ENCODE measurements around the gene PXYLP1.

PXYLP1 gene

DNA sequence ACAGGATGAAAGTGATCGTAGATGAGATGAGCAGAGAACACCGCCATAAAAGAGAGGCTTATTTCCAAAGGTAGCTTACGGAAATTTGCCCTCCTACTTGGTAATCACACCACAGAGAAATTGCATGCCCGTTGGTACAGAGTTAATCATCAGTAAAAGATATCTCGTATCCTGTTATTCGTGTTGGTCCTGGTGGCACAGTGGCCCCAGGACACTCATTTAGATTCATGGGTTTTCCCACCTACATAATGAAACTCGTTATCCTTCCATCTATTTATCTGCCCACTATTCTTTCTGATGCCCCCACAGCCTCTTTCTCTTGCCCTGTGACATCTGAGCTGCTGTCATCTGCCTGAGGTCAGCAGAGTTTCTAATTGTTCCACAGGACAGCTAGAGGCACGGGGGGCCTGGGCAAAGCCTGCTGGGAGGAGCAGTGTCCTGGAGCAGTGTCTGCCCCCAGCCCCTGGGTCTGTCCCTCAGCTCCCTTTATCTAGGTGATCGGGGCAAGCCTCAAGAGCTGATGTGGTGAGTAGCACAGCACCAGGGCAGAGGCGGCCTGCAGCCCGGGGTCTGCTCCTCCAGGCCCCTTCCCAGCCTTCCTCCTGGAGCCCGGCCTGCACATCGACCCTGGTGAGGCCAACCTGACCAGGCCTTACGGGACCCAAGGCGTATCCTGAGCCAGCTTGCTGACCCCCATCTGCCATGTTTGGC lies 42.2 kb downstream of the PXYLP1 start:
- no peaks in the 10 kb centered on the region for H3K9me3 ChIP-seq (ENCODE audit: control insufficient read depth, low read length)
- no peaks in the 10 kb centered on the region for H3K36me3 ChIP-seq (ENCODE audit: control insufficient read depth, insufficient read depth, low read length)
- H3K4me1 ChIP-seq (ENCODE audit: control insufficient read depth, insufficient read depth, low read length, poor library complexity, severe bottlenecking) = peaks cover 14% of the 10 kb centered on the region
- no peak overlapping the region for H3K4me3 ChIP-seq (ENCODE audit: extremely low read depth, insufficient read depth, low read length, poor library complexity, severe bottlenecking)
- WGBS, 2 experiments (ENCODE audit: insufficient coverage in 2 of 2) = 90 to 92% methylated on average over 14 to 15 of the region's 15 CpGs
- H3K27ac ChIP-seq (ENCODE audit: low read depth, low read length, severe bottlenecking) = no peak overlapping the region

DNA sequence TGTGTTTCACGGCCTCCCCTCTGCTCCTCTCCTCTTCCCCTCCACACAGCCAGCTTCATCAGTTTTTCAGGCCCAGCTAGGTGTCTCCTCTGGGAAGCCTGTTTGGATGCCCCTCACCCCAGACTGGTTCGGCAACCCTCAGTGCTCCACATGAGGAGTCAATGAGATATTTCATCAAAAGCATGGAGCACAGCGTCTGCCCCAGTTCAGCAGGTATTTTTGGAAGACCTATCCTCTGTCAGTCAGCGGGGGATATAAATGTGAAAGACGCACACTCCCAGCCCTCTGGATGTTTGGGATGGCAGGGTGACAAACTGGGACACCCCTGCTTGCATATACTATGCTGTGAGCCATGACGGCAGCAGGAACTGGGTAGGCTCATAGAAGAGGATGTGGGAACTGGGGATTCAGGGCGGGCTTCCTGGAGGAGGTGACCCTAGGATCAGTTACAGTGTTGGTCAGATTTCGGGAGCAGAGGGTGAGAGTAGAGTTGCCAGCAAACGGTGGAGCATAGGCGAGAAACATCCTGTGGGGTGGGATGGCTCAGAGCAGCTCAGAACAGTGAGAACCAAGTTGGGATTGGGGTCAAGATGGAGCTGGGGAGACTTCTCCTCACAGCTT lies 42.9 kb downstream of the PXYLP1 start:
- H3K36me3 ChIP-seq (ENCODE audit: control insufficient read depth, insufficient read depth, low read length) = no peaks in the 10 kb centered on the region
- no peak overlapping the region for H3K4me3 ChIP-seq (ENCODE audit: extremely low read depth, insufficient read depth, low read length, poor library complexity, severe bottlenecking)
- H3K4me1 ChIP-seq (ENCODE audit: control insufficient read depth, insufficient read depth, low read length, poor library complexity, severe bottlenecking) = peaks cover 14% of the 10 kb centered on the region
- H3K9me3 ChIP-seq (ENCODE audit: control insufficient read depth, low read length) = no peaks in the 10 kb centered on the region
- WGBS, 2 experiments (ENCODE audit: insufficient coverage in 2 of 2) = 93 to 95% methylated on average over 9 of the region's 10 CpGs
- no peak overlapping the region for H3K27ac ChIP-seq (ENCODE audit: low read depth, low read length, severe bottlenecking)

DNA sequence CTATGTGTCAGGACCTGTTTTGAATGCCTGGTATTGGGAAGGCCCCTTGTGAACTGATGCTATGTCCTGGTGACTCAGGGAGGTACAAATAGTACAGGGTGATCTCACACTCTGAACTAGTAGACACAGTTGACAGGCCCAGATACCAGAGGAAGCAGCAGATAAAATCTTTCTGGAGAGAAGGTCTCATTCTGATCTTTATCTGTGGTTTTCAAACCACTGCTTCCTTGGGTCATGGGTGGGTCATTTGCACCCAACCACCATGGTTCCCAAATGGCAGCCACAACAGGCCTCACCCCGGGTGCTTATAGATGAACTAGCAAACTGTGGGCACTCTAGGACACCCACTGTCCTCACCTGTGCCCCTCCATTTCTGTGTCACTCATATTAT lies 43.4 kb downstream of the PXYLP1 start:
- Histone ChIP-seq H3K36me3 (ENCODE audit: control insufficient read depth, insufficient read depth, low read length) (no peaks in the 10 kb centered on the region), H3K9me3 (ENCODE audit: control insufficient read depth, low read length) (no peaks in the 10 kb centered on the region), H3K27ac (ENCODE audit: low read depth, low read length, severe bottlenecking) (no peak overlapping the region), H3K4me1 (ENCODE audit: control insufficient read depth, insufficient read depth, low read length, poor library complexity, severe bottlenecking) (peaks cover 14% of the 10 kb centered on the region), H3K4me3 (ENCODE audit: extremely low read depth, insufficient read depth, low read length, poor library complexity, severe bottlenecking) (no peak overlapping the region)
- WGBS, 2 experiments (ENCODE audit: insufficient coverage in 2 of 2) = 88% methylated on average over 1 of the region's 1 CpG

DNA sequence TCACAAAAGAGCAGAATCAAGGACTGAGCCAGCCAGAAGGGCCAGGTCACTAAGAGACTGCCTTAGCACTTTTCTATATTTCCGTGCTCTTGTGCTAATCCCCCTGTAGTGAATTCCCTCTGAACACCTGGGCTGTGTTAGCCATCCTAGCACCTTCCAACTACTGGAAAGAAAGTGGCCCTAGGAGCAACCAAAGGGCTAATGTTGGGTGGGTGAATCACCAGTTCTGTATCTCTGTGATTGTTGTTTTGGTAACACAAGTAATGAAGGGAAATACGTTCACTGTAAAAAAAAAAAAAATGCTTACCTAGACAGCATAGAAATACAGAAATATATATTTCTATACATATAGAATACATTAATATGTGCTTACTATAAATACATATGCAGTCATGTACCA lies 43.9 kb downstream of the PXYLP1 start:
- WGBS, 2 experiments (ENCODE audit: insufficient coverage in 2 of 2) = 100% methylated on average over 1 of the region's 2 CpGs; no CpG with 5 or more reads in 1 of the 2 experiments
- Histone ChIP-seq H3K4me1 (ENCODE audit: control insufficient read depth, insufficient read depth, low read length, poor library complexity, severe bottlenecking) (peaks cover 14% of the 10 kb centered on the region), H3K4me3 (ENCODE audit: extremely low read depth, insufficient read depth, low read length, poor library complexity, severe bottlenecking) (no peak overlapping the region), H3K9me3 (ENCODE audit: control insufficient read depth, low read length) (no peaks in the 10 kb centered on the region), H3K27ac (ENCODE audit: low read depth, low read length, severe bottlenecking) (no peak overlapping the region), H3K36me3 (ENCODE audit: control insufficient read depth, insufficient read depth, low read length) (no peaks in the 10 kb centered on the region)

DNA sequence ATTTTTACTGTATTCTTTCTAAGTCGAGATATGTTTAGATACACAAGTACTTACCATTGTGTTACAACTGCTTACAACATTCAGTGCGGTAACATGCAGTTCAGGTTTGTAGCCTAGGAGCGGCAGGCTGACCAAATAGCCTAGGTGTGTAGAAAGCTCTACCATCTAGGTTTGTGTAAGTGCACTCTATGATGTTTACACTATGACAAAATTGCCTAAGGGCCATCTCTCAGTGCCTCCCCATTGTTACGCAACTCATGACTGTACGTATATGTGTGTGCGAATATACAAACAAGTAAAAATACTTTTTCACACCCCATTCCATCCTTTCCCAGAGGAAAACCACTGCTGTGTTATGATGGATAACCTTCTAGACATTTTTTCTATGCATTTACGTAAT lies 44.3 kb downstream of the PXYLP1 start:
- Histone ChIP-seq H3K27ac (ENCODE audit: low read depth, low read length, severe bottlenecking) (no peak overlapping the region), H3K9me3 (ENCODE audit: control insufficient read depth, low read length) (no peaks in the 10 kb centered on the region), H3K4me1 (ENCODE audit: control insufficient read depth, insufficient read depth, low read length, poor library complexity, severe bottlenecking) (peaks cover 14% of the 10 kb centered on the region), H3K4me3 (ENCODE audit: extremely low read depth, insufficient read depth, low read length, poor library complexity, severe bottlenecking) (no peak overlapping the region), H3K36me3 (ENCODE audit: control insufficient read depth, insufficient read depth, low read length) (no peaks in the 10 kb centered on the region)
- WGBS, 2 experiments (ENCODE audit: insufficient coverage in 2 of 2) = 100% methylated on average over 2 of the region's 7 CpGs; no CpG with 5 or more reads in 1 of the 2 experiments

DNA sequence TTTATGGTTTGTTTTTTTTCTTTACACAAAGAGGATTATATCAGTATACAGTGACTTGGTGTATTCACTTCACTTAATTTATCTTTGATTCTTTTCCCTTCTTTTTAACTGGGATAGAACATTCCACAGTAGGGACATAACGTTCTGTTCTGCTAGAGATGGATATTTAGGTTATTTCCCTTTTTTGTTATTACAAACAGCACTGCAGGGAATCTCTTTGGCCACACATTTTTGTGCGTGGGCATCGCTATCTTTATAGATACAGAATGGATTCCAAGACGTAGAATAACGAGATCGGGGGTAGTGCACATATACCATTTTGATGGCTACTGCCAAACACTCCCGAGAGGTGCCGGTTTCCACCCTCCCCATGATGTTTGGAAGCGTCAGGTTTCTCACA lies 44.8 kb downstream of the PXYLP1 start:
- no peaks in the 10 kb centered on the region for H3K36me3 ChIP-seq (ENCODE audit: control insufficient read depth, insufficient read depth, low read length)
- H3K4me1 ChIP-seq (ENCODE audit: control insufficient read depth, insufficient read depth, low read length, poor library complexity, severe bottlenecking) = peaks cover 14% of the 10 kb centered on the region
- no peaks in the 10 kb centered on the region for H3K9me3 ChIP-seq (ENCODE audit: control insufficient read depth, low read length)
- 81 to 87% methylated on average over 5 of the region's 9 CpGs for WGBS, 2 experiments (ENCODE audit: insufficient coverage in 2 of 2)
- no peak overlapping the region for H3K27ac ChIP-seq (ENCODE audit: low read depth, low read length, severe bottlenecking)
- H3K4me3 ChIP-seq (ENCODE audit: extremely low read depth, insufficient read depth, low read length, poor library complexity, severe bottlenecking) = no peak overlapping the region

DNA sequence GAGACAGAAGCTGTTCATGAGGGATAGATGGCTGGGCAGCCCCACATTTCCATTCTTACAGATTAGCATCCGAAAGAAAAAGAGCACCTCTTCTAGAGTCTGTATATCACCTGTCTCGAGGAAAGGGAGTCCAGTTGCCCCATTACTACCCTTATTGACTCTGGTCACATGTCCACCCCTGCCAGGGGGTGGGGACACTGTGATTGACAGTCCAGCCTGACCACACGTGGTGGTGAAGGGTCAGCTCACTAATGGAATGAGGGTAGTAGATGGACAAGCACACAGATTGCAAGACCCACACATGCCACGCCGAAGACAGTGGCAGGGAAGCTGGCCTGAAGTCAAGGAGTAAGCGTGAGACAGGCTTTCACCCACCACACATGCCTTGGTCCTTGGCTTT lies 45.8 kb downstream of the PXYLP1 start:
- Histone ChIP-seq H3K36me3 (ENCODE audit: control insufficient read depth, insufficient read depth, low read length) (no peaks in the 10 kb centered on the region), H3K27ac (ENCODE audit: low read depth, low read length, severe bottlenecking) (no peak overlapping the region)
- WGBS, 2 experiments (ENCODE audit: insufficient coverage in 2 of 2) = 81 to 93% methylated on average over 3 of the region's 6 CpGs

DNA sequence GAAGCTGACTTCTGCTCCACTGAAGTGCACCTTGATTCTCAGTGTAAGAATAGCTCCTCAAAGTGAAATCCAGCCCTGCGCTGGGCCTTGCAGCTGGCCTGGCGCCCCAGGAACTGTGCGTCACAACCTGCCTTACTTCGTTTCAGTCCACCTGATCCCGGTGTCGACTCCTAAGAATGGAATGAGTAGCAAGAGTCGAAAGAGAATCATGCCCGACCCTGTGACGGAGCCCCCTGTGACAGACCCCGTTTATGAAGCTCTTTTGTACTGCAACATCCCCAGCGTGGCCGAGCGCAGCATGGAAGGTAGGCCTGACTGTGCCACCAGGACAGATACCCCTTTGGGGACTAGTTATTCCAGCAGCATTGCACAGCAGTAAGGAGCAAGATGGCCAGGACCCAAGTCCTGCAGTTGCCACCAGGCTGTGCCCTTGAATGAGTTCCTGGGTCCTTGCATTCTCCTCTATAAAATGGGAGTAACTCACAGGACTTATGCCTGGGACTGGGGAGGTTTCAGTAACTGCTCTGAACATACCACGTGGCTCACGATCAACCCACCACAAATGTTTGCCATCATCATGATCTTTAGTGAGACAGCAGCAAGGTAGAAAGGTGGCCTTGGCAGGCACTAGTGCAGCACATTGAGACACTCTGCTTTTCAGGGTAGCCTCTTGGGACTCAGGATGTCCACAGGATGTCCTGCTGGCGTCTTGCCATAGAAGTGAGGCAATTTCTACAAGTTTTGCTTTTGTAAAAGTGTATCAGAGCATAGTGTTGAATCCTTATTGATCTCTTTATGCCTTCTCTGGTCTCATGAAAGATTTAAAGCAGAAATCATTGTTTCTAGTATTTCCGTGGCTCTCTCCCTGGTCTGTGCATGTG lies 46.8 kb downstream of the PXYLP1 start:
- no peaks in the 10 kb centered on the region for H3K9me3 ChIP-seq (ENCODE audit: control insufficient read depth, low read length)
- 92 to 97% methylated on average over 17 of the region's 17 CpGs for WGBS, 2 experiments (ENCODE audit: insufficient coverage in 2 of 2)
- H3K4me1 ChIP-seq (ENCODE audit: control insufficient read depth, insufficient read depth, low read length, poor library complexity, severe bottlenecking) = peaks cover 14% of the 10 kb centered on the region
- H3K4me3 ChIP-seq (ENCODE audit: extremely low read depth, insufficient read depth, low read length, poor library complexity, severe bottlenecking) = no peak overlapping the region
- H3K27ac ChIP-seq (ENCODE audit: low read depth, low read length, severe bottlenecking) = no peak overlapping the region
- no peaks in the 10 kb centered on the region for H3K36me3 ChIP-seq (ENCODE audit: control insufficient read depth, insufficient read depth, low read length)

More for the DNA sequence above, 45.8 kb downstream of the PXYLP1 start:
- Histone ChIP-seq H3K4me3 (ENCODE audit: extremely low read depth, insufficient read depth, low read length, poor library complexity, severe bottlenecking) (no peak overlapping the region), H3K9me3 (ENCODE audit: control insufficient read depth, low read length) (no peaks in the 10 kb centered on the region), H3K4me1 (ENCODE audit: control insufficient read depth, insufficient read depth, low read length, poor library complexity, severe bottlenecking) (peaks cover 14% of the 10 kb centered on the region)

DNA sequence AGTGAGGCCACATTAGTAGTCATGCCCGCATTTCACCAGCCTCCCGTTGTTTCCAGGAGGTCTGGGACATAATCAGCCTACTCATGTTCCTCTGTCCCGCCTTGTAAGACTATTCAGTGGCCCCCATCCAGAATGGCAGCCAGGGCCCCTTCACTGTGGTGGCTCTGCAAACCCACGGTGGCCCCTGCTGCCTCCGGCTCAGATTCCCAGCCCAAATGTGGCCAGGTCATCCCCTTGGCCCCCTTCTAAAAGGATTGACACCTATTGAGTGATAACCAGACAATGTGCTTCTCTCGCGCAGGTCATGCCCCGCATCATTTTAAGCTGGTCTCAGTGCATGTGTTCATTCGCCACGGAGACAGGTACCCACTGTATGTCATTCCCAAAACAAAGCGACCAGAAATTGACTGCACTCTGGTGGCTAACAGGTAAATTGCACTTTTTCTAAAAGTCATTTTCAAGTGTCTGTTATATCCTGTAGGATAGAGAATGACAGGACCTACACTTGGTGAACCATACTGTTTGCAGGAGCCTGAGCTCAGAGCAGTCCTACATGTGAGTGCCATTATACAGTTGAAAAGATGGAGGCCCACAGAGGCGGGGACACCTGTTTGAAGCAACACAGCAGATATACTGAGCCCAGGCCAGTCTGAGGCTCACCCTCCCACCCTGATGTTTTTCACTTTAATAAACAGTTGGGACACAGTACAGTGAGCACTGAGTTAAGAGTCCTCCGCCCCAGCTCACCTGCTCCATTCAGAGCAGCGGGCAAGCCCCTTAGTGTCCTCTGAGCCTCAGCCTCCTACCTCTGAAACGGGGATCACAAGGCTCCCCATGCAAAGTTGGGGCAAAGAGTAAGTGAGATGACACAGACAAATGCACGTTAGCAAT lies 47.7 kb downstream of the PXYLP1 start:
- 65 to 74% methylated on average over 12 to 15 of the region's 16 CpGs for whole genome bisulfite sequencing, 2 experiments (ENCODE audit: insufficient coverage in 2 of 2)
- Histone ChIP-seq H3K36me3 (ENCODE audit: control insufficient read depth, insufficient read depth, low read length) (no peaks in the 10 kb centered on the region), H3K4me3 (ENCODE audit: extremely low read depth, insufficient read depth, low read length, poor library complexity, severe bottlenecking) (no peak overlapping the region), H3K4me1 (ENCODE audit: control insufficient read depth, insufficient read depth, low read length, poor library complexity, severe bottlenecking) (peaks cover 11% of the 10 kb centered on the region), H3K9me3 (ENCODE audit: control insufficient read depth, low read length) (no peaks in the 10 kb centered on the region), H3K27ac (ENCODE audit: low read depth, low read length, severe bottlenecking) (peak overlapping the region; percentile 13)

DNA sequence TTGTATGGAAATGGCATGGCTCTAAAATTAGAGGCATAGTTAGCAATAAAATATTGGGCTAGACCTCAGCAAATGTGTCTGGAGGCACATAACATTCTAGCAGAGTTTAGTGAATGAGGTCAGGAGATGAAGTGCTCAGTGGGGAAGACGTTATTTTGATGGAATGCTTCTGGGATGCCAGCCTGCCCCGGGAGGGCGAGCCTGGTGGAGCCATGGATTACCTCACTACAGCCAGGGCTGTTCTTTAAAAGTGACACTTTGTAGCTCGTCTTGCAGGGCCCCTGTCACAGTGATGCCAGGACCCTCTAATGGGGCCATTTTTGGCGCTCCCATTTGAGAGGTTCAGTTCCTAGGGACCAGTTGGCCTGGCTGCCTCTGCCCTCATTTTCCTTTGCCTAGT lies 48.5 kb downstream of the PXYLP1 start:
- WGBS, 2 experiments (ENCODE audit: insufficient coverage in 2 of 2) = 84 to 86% methylated on average over 3 to 4 of the region's 5 CpGs
- Histone ChIP-seq H3K27ac (ENCODE audit: low read depth, low read length, severe bottlenecking) (peak overlapping the region; percentile 13), H3K36me3 (ENCODE audit: control insufficient read depth, insufficient read depth, low read length) (no peaks in the 10 kb centered on the region), H3K4me1 (ENCODE audit: control insufficient read depth, insufficient read depth, low read length, poor library complexity, severe bottlenecking) (peaks cover 6% of the 10 kb centered on the region), H3K9me3 (ENCODE audit: control insufficient read depth, low read length) (no peaks in the 10 kb centered on the region), H3K4me3 (ENCODE audit: extremely low read depth, insufficient read depth, low read length, poor library complexity, severe bottlenecking) (no peak overlapping the region)

Data from mesodermal cell (in vitro differentiated cells).